PC-9 (cell line): ENCODE measurements around the gene SNX19. TPM values are rescaled to one million over a fixed set of nuclear protein-coding genes. Genes with fewer than 3 reads are reported as not detected.

Source experiments
- BruUV-seq: library from RNA; stranded (reverse); fragments of 400-500 nt; replicated peaks from 2 replicates; lab custom pipeline; 2021; lab: Mats Ljungman, UMichigan
- CTCF ChIA-PET: fragments of 300-600 bp; sonication (Branson Sonifier 250); formaldehyde crosslinking; loops from one replicate; lab custom pipeline; 2022; ENCODE audit warnings: antibody characterized with exemption; lab: Charles Lee
- POLR2A ChIA-PET: fragments of 300-600 bp; sonication (Branson Sonifier 250); formaldehyde crosslinking; loops from one replicate; lab custom pipeline; 2022; ENCODE audit warnings: antibody characterized with exemption; ENCODE audit not compliant: unreplicated experiment; lab: Charles Lee
- DNase-seq, 2 experiments: peaks; one replicate each; pipeline versions ENCODE4 v3.0.0 to v3.0.0-alpha.2; 2015 to 2022; ENCODE audit warnings: mixed read lengths in 1 of 2
- H2AFZ ChIP-seq: fragments of 200-600 bp; sonication (generic); 2 replicates; pipeline ENCODE4 v1.8.1; 2017; ENCODE audit warnings: antibody characterized with exemption
- H3F3A ChIP-seq: fragments of 200-600 bp; sonication (generic); 2 replicates; pipeline ENCODE4 v1.8.1; 2017; ENCODE audit warnings: antibody characterized with exemption, mild to moderate bottlenecking, low read depth; ENCODE audit not compliant: insufficient read depth
- H3K27ac ChIP-seq: fragments of 200-600 bp; sonication (generic); 2 replicates; pipeline ENCODE4 v1.6.1; 2016; ENCODE audit warnings: mixed run types
- H3K27me3 ChIP-seq: fragments of 200-600 bp; sonication (generic); 2 replicates; pipeline ENCODE4 v1.6.1; 2016; ENCODE audit warnings: low read depth, mixed run types; ENCODE audit not compliant: insufficient read depth
- H3K36me3 ChIP-seq: fragments of 200-600 bp; sonication (generic); 2 replicates; pipeline ENCODE4 v1.6.1; 2016; ENCODE audit warnings: low read depth, mixed run types
- H3K4me1 ChIP-seq: fragments of 200-600 bp; sonication (generic); replicated peaks from 2 replicates; pipeline ENCODE4 v1.6.1; 2016; ENCODE audit warnings: mixed run types; ENCODE audit not compliant: insufficient read depth
- H3K4me2 ChIP-seq: fragments of 200-600 bp; sonication (generic); 2 replicates; pipeline ENCODE4 v1.6.1; 2017; ENCODE audit warnings: mixed run types
- H3K4me3 ChIP-seq: fragments of 200-600 bp; sonication (generic); 2 replicates; pipeline ENCODE4 v1.6.1; 2016; ENCODE audit warnings: mixed run types
- H3K79me2 ChIP-seq: fragments of 200-600 bp; sonication (generic); 2 replicates; pipeline ENCODE4 v1.6.1; 2017; ENCODE audit warnings: low read depth, mixed run types
- H3K9me2 ChIP-seq: fragments of 200-600 bp; sonication (generic); 2 replicates; pipeline ENCODE4 v1.8.1; 2017; ENCODE audit warnings: mild to moderate bottlenecking; ENCODE audit not compliant: insufficient read depth
- H3K9me3 ChIP-seq: fragments of 200-600 bp; sonication (generic); 2 replicates; pipeline ENCODE4 v1.8.1; 2016; ENCODE audit warnings: low read depth; ENCODE audit not compliant: insufficient read depth
- H4K20me1 ChIP-seq: fragments of 200-600 bp; sonication (generic); 2 replicates; pipeline ENCODE4 v1.8.1; 2017; ENCODE audit not compliant: insufficient read depth
- EZH2 ChIP-seq: fragments of 200-600 bp; sonication (generic); IDR thresholded peaks from 2 replicates; pipeline ENCODE4 v1.8.0; 2017; ENCODE audit warnings: antibody characterized with exemption, low read depth
- intact Hi-C: fragments of 100-400 bp; cut with micrococcal nuclease; formaldehyde crosslinking; loops from one replicate; pipeline ENCODE4 v1.10.0; 2022; ENCODE audit not compliant: unreplicated experiment
- total RNA-seq: library from RNA; stranded (reverse); gene quantifications from 2 replicates; pipeline ENCODE4 v1.2.3, GENCODE V29; 2021
- TF ChIP-seq, protein P1 (sequence below): fragments of 200-600 bp; sonication (generic); conservative IDR thresholded peaks from 2 replicates; pipeline ENCODE4 v1.6.1; 2017; ENCODE audit warnings: mixed run types, antibody characterized with exemption, mild to moderate bottlenecking, moderate library complexity

SNX19 gene
- total RNA-seq, 1 experiment from 2014 or later = 43.5 TPM

GRCh38 chr11:130846606-130847005 lies 69.7 kb downstream of the SNX19 start:
- H3K4me1 ChIP-seq = peaks cover 15% of the 10 kb centered on the region
- no peaks in the 10 kb centered on the region for H3K79me2 ChIP-seq
- CTCF ChIA-PET = no interaction called here
- peak overlapping the region; percentile 76; the same call in 1 of the 2 replicates for H3K4me2 ChIP-seq
- no peaks in the 10 kb centered on the region for H3K9me2 ChIP-seq
- peak overlapping the region; percentile 40; the same call in 1 of the 2 replicates for H3K4me3 ChIP-seq
- intact Hi-C loops = loop anchor here (5.0 kb wide), 1 partner anchor 59 kb away; no protein-coding TSS in a partner anchor
- H3K36me3 ChIP-seq = no peaks in the 10 kb centered on the region
- peak overlapping the region; percentile 90 for H3K27ac ChIP-seq
- H3K9me3 ChIP-seq = peaks cover 3% of the 10 kb centered on the region; the same call in 1 of the 2 replicates
- no peaks in the 10 kb centered on the region for H3K27me3 ChIP-seq
- POLR2A ChIA-PET = no interaction called here
- DNase-seq = no peak
- H3F3A ChIP-seq = peaks cover 9% of the 10 kb centered on the region
- no peak overlapping the region for H2AFZ ChIP-seq
- TF ChIP-seq, protein P1, sequence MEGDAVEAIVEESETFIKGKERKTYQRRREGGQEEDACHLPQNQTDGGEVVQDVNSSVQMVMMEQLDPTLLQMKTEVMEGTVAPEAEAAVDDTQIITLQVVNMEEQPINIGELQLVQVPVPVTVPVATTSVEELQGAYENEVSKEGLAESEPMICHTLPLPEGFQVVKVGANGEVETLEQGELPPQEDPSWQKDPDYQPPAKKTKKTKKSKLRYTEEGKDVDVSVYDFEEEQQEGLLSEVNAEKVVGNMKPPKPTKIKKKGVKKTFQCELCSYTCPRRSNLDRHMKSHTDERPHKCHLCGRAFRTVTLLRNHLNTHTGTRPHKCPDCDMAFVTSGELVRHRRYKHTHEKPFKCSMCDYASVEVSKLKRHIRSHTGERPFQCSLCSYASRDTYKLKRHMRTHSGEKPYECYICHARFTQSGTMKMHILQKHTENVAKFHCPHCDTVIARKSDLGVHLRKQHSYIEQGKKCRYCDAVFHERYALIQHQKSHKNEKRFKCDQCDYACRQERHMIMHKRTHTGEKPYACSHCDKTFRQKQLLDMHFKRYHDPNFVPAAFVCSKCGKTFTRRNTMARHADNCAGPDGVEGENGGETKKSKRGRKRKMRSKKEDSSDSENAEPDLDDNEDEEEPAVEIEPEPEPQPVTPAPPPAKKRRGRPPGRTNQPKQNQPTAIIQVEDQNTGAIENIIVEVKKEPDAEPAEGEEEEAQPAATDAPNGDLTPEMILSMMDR = no peak
- TF ChIP-seq EZH2 = no peak
- BruUV-seq = no TSS peak
- no peaks in the 10 kb centered on the region for H4K20me1 ChIP-seq

- H3K4me1 ChIP-seq = peaks cover 4% of the 10 kb centered on the region
- BruUV-seq = no TSS peak
- ChIA-PET POLR2A (no interaction called here), CTCF (no interaction called here)
- DNase-seq = no peak
- TF ChIP-seq, protein P1 = no peak
- TF ChIP-seq EZH2 = no peak
- H4K20me1 ChIP-seq = no peaks in the 10 kb centered on the region
- H3K79me2 ChIP-seq = no peaks in the 10 kb centered on the region
- peaks cover 3% of the 10 kb centered on the region for H3F3A ChIP-seq
- intact Hi-C loops = no loop called here
- H3K9me2 ChIP-seq = no peaks in the 10 kb centered on the region
- H3K9me3 ChIP-seq = no peaks in the 10 kb centered on the region; the same call in 1 of the 2 replicates
- no peak overlapping the region for H2AFZ ChIP-seq
- no peak overlapping the region for H3K4me2 ChIP-seq
- H3K27me3 ChIP-seq = no peaks in the 10 kb centered on the region
- no peak overlapping the region for H3K27ac ChIP-seq
- H3K4me3 ChIP-seq = no peak overlapping the region
- H3K36me3 ChIP-seq = no peaks in the 10 kb centered on the region
Measured at GRCh38 chr11:130842001-130842400, 74.3 kb downstream of the SNX19 start.

- no peak overlapping the region for H3K27ac ChIP-seq
- no peaks in the 10 kb centered on the region; the same call in 1 of the 2 replicates for H3K9me3 ChIP-seq
- no peak overlapping the region for H2AFZ ChIP-seq
- ChIA-PET CTCF (no interaction called here), POLR2A (no interaction called here)
- BruUV-seq = no TSS peak
- no peak for TF ChIP-seq EZH2
- TF ChIP-seq, protein P1 = no peak
- no peak overlapping the region for H3K4me3 ChIP-seq
- H3K4me1 ChIP-seq = no peaks in the 10 kb centered on the region
- H3F3A ChIP-seq = no peaks in the 10 kb centered on the region
- H3K79me2 ChIP-seq = no peaks in the 10 kb centered on the region
- H3K4me2 ChIP-seq = no peak overlapping the region
- H3K9me2 ChIP-seq = no peaks in the 10 kb centered on the region
- DNase-seq = no peak
- intact Hi-C loops = no loop called here
- H3K27me3 ChIP-seq = no peaks in the 10 kb centered on the region
- H4K20me1 ChIP-seq = no peaks in the 10 kb centered on the region
- no peaks in the 10 kb centered on the region for H3K36me3 ChIP-seq
Measured at GRCh38 chr11:130840679-130841078, 75.6 kb downstream of the SNX19 start.
